ENCODE measurements around the gene CTNNA1. TPM values are rescaled to one million over a fixed set of nuclear protein-coding genes. Genes with fewer than 3 reads are reported as not detected.
"Not testable (repeated sequence)": the region's sequence is repeated elsewhere in the genome, so short reads cannot be mapped to it uniquely, and the experiment has no call there.

CTNNA1 gene
- total and polyA plus RNA-seq, 9 of the 15 experiments (the other 6 are each of a cell fraction or from before 2014, with no cell fraction given) = 29.6 to 117 (median 89.1) TPM

DNA sequence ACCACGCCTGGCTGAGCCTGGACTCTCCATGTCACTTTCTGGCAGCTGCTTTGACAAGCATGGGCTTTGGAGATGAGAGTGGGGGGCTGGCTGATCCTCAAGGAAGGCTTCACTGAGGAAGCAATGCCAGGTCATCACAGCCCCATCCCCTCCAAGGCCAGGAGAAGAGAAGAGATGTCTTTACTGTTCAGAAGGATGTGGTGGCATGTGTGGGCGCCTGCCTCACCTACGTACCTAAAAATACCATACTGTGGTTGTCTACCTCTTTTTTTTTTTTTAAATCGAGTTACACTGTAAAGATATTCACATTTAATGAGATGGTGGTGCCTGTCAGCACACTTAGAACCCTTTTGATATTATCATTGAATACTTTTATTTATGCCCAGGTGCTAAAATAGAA is 26.4 kb upstream of the CTNNA1 start (continued):
- TF ChIP-seq DEAF1 (CRISPR knock-in tag; IDR thresholded peaks at IDR 0.05) (no peak), GABPB1 (CRISPR knock-in tag; IDR thresholded peaks at IDR 0.05) (no peak), SMC3 (conservative IDR thresholded peaks at IDR 0.05; ENCODE audit: insufficient read depth, low read depth, low read length) (no peak), PTTG1 (tag; IDR thresholded peaks at IDR 0.05; ENCODE audit: low read depth) (no peak), DNMT1 (IDR thresholded peaks at IDR 0.05) (no peak), ZNF436 (CRISPR knock-in tag; IDR thresholded peaks at IDR 0.05) (no peak), DPF2 (IDR thresholded peaks at IDR 0.05) (no peak)
- TF ChIP-seq, protein P1, sequence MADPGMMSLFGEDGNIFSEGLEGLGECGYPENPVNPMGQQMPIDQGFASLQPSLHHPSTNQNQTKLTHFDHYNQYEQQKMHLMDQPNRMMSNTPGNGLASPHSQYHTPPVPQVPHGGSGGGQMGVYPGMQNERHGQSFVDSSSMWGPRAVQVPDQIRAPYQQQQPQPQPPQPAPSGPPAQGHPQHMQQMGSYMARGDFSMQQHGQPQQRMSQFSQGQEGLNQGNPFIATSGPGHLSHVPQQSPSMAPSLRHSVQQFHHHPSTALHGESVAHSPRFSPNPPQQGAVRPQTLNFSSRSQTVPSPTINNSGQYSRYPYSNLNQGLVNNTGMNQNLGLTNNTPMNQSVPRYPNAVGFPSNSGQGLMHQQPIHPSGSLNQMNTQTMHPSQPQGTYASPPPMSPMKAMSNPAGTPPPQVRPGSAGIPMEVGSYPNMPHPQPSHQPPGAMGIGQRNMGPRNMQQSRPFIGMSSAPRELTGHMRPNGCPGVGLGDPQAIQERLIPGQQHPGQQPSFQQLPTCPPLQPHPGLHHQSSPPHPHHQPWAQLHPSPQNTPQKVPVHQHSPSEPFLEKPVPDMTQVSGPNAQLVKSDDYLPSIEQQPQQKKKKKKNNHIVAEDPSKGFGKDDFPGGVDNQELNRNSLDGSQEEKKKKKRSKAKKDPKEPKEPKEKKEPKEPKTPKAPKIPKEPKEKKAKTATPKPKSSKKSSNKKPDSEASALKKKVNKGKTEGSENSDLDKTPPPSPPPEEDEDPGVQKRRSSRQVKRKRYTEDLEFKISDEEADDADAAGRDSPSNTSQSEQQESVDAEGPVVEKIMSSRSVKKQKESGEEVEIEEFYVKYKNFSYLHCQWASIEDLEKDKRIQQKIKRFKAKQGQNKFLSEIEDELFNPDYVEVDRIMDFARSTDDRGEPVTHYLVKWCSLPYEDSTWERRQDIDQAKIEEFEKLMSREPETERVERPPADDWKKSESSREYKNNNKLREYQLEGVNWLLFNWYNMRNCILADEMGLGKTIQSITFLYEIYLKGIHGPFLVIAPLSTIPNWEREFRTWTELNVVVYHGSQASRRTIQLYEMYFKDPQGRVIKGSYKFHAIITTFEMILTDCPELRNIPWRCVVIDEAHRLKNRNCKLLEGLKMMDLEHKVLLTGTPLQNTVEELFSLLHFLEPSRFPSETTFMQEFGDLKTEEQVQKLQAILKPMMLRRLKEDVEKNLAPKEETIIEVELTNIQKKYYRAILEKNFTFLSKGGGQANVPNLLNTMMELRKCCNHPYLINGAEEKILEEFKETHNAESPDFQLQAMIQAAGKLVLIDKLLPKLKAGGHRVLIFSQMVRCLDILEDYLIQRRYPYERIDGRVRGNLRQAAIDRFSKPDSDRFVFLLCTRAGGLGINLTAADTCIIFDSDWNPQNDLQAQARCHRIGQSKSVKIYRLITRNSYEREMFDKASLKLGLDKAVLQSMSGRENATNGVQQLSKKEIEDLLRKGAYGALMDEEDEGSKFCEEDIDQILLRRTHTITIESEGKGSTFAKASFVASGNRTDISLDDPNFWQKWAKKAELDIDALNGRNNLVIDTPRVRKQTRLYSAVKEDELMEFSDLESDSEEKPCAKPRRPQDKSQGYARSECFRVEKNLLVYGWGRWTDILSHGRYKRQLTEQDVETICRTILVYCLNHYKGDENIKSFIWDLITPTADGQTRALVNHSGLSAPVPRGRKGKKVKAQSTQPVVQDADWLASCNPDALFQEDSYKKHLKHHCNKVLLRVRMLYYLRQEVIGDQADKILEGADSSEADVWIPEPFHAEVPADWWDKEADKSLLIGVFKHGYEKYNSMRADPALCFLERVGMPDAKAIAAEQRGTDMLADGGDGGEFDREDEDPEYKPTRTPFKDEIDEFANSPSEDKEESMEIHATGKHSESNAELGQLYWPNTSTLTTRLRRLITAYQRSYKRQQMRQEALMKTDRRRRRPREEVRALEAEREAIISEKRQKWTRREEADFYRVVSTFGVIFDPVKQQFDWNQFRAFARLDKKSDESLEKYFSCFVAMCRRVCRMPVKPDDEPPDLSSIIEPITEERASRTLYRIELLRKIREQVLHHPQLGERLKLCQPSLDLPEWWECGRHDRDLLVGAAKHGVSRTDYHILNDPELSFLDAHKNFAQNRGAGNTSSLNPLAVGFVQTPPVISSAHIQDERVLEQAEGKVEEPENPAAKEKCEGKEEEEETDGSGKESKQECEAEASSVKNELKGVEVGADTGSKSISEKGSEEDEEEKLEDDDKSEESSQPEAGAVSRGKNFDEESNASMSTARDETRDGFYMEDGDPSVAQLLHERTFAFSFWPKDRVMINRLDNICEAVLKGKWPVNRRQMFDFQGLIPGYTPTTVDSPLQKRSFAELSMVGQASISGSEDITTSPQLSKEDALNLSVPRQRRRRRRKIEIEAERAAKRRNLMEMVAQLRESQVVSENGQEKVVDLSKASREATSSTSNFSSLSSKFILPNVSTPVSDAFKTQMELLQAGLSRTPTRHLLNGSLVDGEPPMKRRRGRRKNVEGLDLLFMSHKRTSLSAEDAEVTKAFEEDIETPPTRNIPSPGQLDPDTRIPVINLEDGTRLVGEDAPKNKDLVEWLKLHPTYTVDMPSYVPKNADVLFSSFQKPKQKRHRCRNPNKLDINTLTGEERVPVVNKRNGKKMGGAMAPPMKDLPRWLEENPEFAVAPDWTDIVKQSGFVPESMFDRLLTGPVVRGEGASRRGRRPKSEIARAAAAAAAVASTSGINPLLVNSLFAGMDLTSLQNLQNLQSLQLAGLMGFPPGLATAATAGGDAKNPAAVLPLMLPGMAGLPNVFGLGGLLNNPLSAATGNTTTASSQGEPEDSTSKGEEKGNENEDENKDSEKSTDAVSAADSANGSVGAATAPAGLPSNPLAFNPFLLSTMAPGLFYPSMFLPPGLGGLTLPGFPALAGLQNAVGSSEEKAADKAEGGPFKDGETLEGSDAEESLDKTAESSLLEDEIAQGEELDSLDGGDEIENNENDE (IDR thresholded peaks at IDR 0.05; ENCODE audit: low read depth, low read length) = no peak

DNA sequence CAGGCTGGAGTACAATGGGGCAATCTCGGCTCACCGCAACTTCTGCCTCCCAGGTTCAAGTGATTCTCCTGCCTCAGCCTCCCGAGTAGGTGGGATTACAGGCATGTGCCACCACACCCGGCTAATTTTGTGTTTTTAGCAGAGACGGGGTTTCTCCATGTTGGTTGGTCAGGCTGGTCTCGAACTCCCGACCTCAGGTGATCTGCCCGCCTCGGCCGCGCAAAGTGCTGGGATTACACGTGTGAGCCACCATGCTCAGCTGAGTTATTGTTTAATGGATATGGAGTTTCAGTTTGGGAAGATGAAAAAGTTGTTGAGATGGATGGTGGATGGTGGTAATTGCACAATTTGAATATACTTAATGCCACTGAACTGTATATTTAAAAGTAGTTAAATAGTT is 22.7 kb upstream of the CTNNA1 start:
- H3K9me1 ChIP-seq (ENCODE audit: control insufficient read depth, insufficient read depth, low read length); intact Hi-C loops (cut with micrococcal nuclease); H3K27ac ChIP-seq (ENCODE audit: extremely low read depth, low read depth, low read length); H3K4me2 ChIP-seq (ENCODE audit: insufficient read depth, low read length); H3K9me3 ChIP-seq (replicated peaks; ENCODE audit: control insufficient read depth, insufficient read depth, low read depth, low read length); H4K20me1 ChIP-seq (replicated peaks; ENCODE audit: control insufficient read depth, insufficient read depth, low read length); POLR2A ChIA-PET; FAIRE-seq; BruUV-seq (replicated peaks); H3K79me2 ChIP-seq (ENCODE audit: control insufficient read depth, insufficient read depth, low read length); ATAC-seq; H3K9ac ChIP-seq (ENCODE audit: insufficient read depth in 1 of 2, low read depth in 2 of 2, low read length in 2 of 2); H3K4me3 ChIP-seq; CTCF ChIA-PET (ENCODE audit: low intra/inter-chr PET ratio); DNase-seq (ENCODE audit: extremely low read depth in 1 of 4, low spot score in 3 of 4); in situ Hi-C loops (cut with MboI); H2AFZ ChIP-seq (ENCODE audit: low read depth, low read length); H3K36me3 ChIP-seq (ENCODE audit: control insufficient read depth, insufficient read depth, low read length); H3K4me1 ChIP-seq (replicated peaks in 1 of 2; ENCODE audit: control insufficient read depth in 2 of 2, insufficient read depth in 2 of 2, low read length in 2 of 2): not testable (repeated sequence)
- H3K27me3 ChIP-seq (ENCODE audit: control insufficient read depth in 2 of 2, insufficient read depth in 2 of 2, low read length in 2 of 2) = peaks cover 6 to 10% of the 10 kb centered on the region in 2 experiments; a peak in 1 of 5 replicates
- WGBS (ENCODE audit: insufficient coverage, low coverage, missing lambda C conversion rate) = 47% methylated on average over 12 of the region's 12 CpGs

All from K562 (cell line).